Hematopoietic multipotent progenitor cell treated with erythropoietin and hydrocortisone succinate and interleukin-3 and kit ligand, for 15 days (in vitro differentiated cells): Measurements from ENCODE around the gene GABPB1.

Source experiments
- DNase-seq: peaks from one replicate; pipeline ENCODE4 v3.0.0-alpha.2; 2015; ENCODE audit warnings: low spot score

Gene GABPB1

DNA sequence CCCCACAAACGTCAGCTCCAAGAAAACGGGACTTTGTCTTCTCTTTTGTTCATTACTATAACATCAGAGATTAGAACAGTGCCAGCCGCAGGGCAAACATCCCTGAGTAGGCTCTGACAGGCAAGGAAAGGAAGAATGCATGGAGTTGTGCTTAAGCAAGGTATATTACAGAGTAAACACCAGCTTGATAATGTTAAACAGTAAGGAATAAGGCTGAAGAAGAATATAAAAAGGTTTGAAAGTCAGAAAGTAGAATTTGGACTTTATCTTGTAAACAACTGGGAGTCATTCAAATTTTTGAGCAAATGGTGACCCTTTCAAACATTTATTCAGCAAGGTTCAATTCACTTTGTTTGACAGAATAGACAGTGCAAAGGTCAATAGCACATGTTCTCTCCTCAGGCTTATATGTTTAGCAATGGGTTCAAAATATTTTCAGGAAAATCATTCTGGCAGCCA lies 11.0 kb downstream of the GABPB1 start:
- no peak for DNase-seq

GRCh38 chr15:50341616-50342136 lies 13.3 kb downstream of the GABPB1 start:
- DNase-seq = no peak

GRCh38 chr15:50340416-50340815 lies 14.6 kb downstream of the GABPB1 start:
- DNase-seq = no peak

- DNase-seq = no peak
Observed at GRCh38 chr15:50339717-50340116, 15.3 kb downstream of the GABPB1 start.

- no peak for DNase-seq
Observed at GRCh38 chr15:50335251-50335650, 19.7 kb downstream of the GABPB1 start.

- no peak for DNase-seq
Observed at GRCh38 chr15:50333229-50333628, 21.8 kb downstream of the GABPB1 start.

GRCh38 chr15:50330921-50331320 lies 24.1 kb downstream of the GABPB1 start:
- DNase-seq = no peak

GRCh38 chr15:50328116-50328515 lies 26.9 kb downstream of the GABPB1 start:
- no peak for DNase-seq

DNA sequence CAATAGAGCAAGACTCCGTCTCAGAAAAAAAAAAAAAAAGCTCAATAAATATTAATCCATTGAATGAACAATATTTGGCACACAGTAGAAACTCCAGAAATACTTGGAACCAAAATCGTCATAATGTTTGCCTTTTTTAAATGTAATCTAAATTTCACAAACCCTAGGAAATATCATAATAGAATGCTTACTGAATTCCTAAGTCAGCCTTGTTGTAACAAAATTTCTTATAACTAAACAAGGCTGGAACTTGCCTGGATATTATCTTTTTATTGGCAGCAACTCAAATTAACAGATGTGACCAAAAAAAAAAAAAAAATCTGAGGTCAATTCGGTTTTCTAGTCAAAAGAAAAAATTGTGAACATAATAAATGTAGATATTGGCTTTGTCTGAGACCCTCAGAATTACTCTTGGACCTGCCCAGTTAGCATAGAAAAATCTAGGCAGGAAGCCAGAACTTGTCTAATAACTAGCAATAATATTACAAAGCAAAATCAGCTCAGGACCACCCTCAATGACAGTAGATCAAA lies 33.3 kb downstream of the GABPB1 start:
- DNase-seq = no peak

DNA sequence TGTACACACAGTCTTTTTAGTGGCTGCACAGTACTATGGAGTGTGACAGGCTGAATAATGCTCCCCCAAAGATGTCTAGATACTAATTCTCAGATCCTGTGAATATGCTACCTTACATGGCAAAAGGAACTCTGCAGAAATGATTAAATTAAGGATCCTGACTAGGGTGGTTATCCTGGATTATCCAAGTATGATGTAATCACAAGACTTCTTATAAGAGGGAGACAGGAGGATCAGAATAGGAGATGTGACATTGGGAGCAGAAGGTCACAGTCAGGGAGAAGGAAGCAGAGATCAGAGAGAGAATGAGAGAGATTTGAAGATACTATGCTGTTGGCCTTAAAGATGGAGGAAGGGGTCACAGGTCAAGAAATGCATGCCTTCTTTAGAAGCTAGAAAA lies 34.5 kb downstream of the GABPB1 start:
- DNase-seq = no peak

GRCh38 chr15:50318697-50319096 lies 36.3 kb downstream of the GABPB1 start:
- DNase-seq = no peak

DNA sequence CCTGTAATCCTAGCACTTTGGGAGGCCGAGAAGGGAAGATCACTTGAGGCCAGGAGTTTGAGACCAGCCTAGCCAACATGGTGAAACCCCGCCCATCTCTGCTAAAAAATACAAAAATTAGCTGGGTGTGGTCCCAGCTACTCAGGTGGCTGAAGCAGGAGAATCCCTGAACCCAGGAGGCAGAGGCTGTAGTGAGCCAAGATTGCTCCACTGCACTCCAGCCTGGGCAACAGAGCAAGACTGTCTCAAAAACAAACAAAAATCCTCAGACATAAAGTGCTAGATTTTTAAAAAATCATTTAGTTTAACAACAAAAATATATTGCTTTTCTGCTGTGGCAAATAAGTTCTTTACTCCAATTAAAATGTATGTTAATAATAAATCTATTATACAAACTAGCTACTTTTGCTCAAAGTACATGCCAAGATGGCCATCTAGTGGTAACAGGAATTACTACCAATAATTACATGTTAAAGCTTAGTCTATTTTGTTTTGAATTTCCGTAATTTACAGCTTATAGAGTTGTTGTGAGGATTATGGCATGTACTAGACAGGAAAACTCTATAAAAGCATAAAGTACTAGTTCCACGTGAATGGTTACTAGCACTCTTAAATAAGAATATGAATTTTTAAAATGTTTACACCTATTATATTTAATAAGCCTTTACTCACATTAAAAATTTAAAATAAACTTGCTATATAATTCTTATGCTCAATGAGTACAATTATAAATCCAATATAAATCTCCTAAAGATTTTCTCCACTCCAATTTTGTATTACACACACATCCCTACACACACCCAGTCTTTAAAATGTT lies 39.0 kb downstream of the GABPB1 start:
- DNase-seq = peak; percentile 67

- no peak for DNase-seq
Observed at GRCh38 chr15:50312636-50313035, 42.4 kb downstream of the GABPB1 start.

DNA sequence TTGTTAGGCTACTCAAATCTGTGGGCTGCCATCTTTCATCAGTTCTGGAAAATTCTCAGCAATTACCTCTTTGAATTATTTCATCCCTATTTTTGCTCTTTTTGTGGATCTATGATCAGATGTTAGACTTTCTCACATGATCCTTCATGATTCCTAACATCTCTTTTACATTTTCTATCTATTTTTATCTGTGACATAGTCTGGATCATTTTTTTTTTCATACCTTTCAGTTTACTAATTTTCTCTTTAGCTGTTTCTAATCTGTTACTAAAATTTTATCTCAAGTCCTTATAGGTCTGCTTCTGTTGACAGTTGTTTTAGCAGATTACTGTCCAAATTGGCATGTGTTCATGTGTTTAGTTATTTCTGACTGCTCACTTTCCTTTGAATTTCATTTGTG lies 47.2 kb downstream of the GABPB1 start:
- no peak for DNase-seq

- no peak for DNase-seq
Observed at GRCh38 chr15:50304836-50305235, 50.2 kb downstream of the GABPB1 start.

GRCh38 chr15:50302581-50302980 lies 52.4 kb downstream of the GABPB1 start:
- no peak for DNase-seq

- no peak for DNase-seq
Observed at GRCh38 chr15:50298340-50298739, 56.7 kb downstream of the GABPB1 start.

GRCh38 chr15:50295966-50296365 lies 59.0 kb downstream of the GABPB1 start:
- DNase-seq = no peak

- no peak for DNase-seq
Observed at GRCh38 chr15:50289749-50290148, 65.2 kb downstream of the GABPB1 start.

DNA sequence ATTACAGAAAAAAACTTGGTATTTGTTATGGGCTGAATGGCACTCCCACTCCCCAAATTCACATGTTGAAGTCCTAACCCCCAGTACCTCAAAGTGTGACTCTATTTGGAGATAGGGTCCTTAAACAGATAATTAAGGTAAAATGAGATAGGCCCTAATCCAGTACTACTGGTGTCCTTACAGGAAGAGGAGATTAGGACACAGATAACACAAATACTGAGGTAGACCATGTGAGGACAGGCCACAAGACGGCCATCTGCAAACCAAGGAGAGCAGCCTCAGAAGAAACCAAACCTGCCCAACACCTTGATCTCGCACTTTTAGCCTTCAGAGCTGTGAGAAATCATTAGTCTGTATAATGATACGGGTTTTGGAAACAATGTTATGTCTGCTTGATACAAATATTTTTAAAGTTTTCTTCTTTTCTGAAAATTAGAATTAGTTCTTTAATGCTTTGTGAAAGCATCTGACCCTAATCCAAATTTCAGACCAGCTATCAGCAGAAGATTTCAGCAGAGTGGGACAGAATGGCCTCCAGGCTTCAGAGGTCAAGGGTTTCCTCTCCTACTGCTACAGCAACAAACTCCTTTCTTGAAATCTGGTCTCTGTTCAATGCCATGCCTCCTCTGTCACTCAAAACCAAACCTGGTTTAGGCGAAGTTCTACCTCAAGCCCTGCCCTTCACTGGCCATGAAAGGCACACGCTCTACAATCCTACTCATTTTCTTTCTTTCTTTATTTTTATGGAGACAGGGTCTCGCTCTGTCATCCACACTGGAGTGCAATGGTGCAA lies 67.5 kb downstream of the GABPB1 start:
- no peak for DNase-seq

GRCh38 chr15:50281427-50281826 lies 73.6 kb downstream of the GABPB1 start:
- DNase-seq = no peak

- no peak for DNase-seq
Observed at GRCh38 chr15:50280271-50280670, 74.7 kb downstream of the GABPB1 start.

DNA sequence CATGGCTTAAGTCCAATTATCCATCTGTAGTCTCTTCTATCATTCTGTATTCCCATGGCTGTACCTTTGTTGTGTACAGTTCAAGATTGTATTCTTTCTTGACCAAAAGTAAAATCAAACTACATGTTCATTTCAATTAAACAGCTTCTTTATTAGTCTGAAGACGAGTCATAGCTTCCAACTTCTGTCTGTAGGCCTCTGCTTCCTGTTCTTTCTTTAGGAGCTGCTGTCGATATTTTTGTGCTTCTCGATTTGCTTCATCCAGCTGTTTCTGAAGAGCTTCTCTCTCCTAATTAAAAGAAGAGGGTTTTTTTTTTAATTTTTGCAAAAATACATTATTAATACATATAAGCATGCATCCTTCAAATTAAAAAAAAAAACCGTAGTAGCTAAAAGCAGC lies 76.5 kb downstream of the GABPB1 start:
- no peak for DNase-seq
